GM21367 (cell line): ENCODE results near the gene CDH2.
"Not testable (repeated sequence)": the region's sequence is repeated elsewhere in the genome, so short reads cannot be mapped to it uniquely, and the experiment has no call there.

Experiments
- ATAC-seq: cut with Tn5 transposase; IDR thresholded peaks from one replicate; pipeline ENCODE4 v1.9.1; 2021; ENCODE audit not compliant: unreplicated experiment

Gene CDH2

GRCh38 chr18:27931535-27931934 is 245.4 kb downstream of the CDH2 start:
- no peak for ATAC-seq

- no peak for ATAC-seq
Measured at GRCh38 chr18:27922780-27923179, 254.2 kb downstream of the CDH2 start.

- ATAC-seq = no peak
Measured at GRCh38 chr18:27921904-27922751, 254.8 kb downstream of the CDH2 start.

GRCh38 chr18:27921392-27921791 is 255.5 kb downstream of the CDH2 start:
- ATAC-seq = no peak

GRCh38 chr18:27920836-27921235 is 256.1 kb downstream of the CDH2 start:
- no peak for ATAC-seq

- not testable (repeated sequence) for ATAC-seq
Measured at GRCh38 chr18:27906189-27906588, 270.7 kb downstream of the CDH2 start.

- ATAC-seq = no peak
Measured at GRCh38 chr18:27903906-27904305, 273.0 kb downstream of the CDH2 start.

- no peak for ATAC-seq
Measured at GRCh38 chr18:27901424-27902226, 275.3 kb downstream of the CDH2 start.
